CD4-positive, CD25-positive, alpha-beta regulatory T cell (primary cell): ENCODE results near the gene UNKL. TPM values are rescaled to one million over a fixed set of nuclear protein-coding genes. Genes with fewer than 3 reads are reported as not detected.
A peak's percentile ranks its signal among the peaks of the same experiment; 100 is the strongest.

Source experiments
- ATAC-seq, 2 donors: fragments of 150-1000 bp; cut with Tn5 transposase; one replicate each; pipeline ENCODE4 v1.10.0; 2021; ENCODE audit warnings: low read depth in 2 of 2, moderate number of reproducible peaks in 2 of 2, moderate library complexity in 1 of 2
- DNase-seq, 3 donors: peaks; one replicate each; pipeline versions ENCODE4 v3.0.0 to v3.0.0-alpha.2; 2012 to 2022; ENCODE audit warnings: mixed read lengths in 1 of 3
- H3K27ac ChIP-seq: one replicate; pipeline ENCODE4 v1.7.0; 2013; ENCODE audit warnings: mild to moderate bottlenecking, low read length; ENCODE audit not compliant: insufficient read depth, poor library complexity, severe bottlenecking
- H3K27me3 ChIP-seq: one replicate; pipeline ENCODE4 v1.7.0; 2013; ENCODE audit warnings: low read length; ENCODE audit not compliant: control insufficient read depth, insufficient read depth
- H3K36me3 ChIP-seq: one replicate; pipeline ENCODE4 v1.7.0; 2013; ENCODE audit warnings: mild to moderate bottlenecking, low read length, moderate library complexity; ENCODE audit not compliant: control insufficient read depth, insufficient read depth
- H3K4me1 ChIP-seq: 2 replicates; pipeline ENCODE4 v1.7.0; 2013; ENCODE audit warnings: mild to moderate bottlenecking, low read length; ENCODE audit not compliant: insufficient read depth, control insufficient read depth, poor library complexity, severe bottlenecking
- H3K4me3 ChIP-seq: one replicate; pipeline ENCODE4 v1.7.0; 2013; ENCODE audit warnings: low read depth, mild to moderate bottlenecking, low read length, moderate library complexity
- H3K9me3 ChIP-seq, 2 experiments: 1 replicate in 1 of 2; 2 replicates in 1 of 2; pipeline ENCODE4 v1.7.0; 2013; ENCODE audit warnings: low read length in 2 of 2, mild to moderate bottlenecking in 1 of 2, moderate library complexity in 1 of 2; ENCODE audit not compliant: control insufficient read depth in 2 of 2
- H3K27ac Mint-ChIP-seq, 3 donors: one replicate each; pipeline ENCODE4 v1.8.0; 2020 to 2022; ENCODE audit warnings: mild to moderate bottlenecking in 3 of 3, mixed read lengths in 3 of 3, moderate library complexity in 2 of 3
- H3K27me3 Mint-ChIP-seq: one replicate; pipeline ENCODE4 v1.8.0; 2022; ENCODE audit warnings: mild to moderate bottlenecking, mixed read lengths
- H3K36me3 Mint-ChIP-seq: one replicate; pipeline ENCODE4 v1.8.0; 2020; ENCODE audit warnings: mixed read lengths
- H3K4me1 Mint-ChIP-seq, 4 donors: one replicate each; pipeline ENCODE4 v1.8.0; 2020 to 2022; ENCODE audit warnings: mixed read lengths in 4 of 4, mild to moderate bottlenecking in 1 of 4
- H3K4me3 Mint-ChIP-seq, 4 donors: one replicate each; pipeline ENCODE4 v1.8.0; 2020 to 2022; ENCODE audit warnings: mild to moderate bottlenecking in 4 of 4, mixed read lengths in 4 of 4, moderate library complexity in 3 of 4
- H3K9me3 Mint-ChIP-seq, 7 donors: one replicate each; pipeline ENCODE4 v1.8.0; 2020 to 2022; ENCODE audit warnings: mixed read lengths in 7 of 7, mild to moderate bottlenecking in 3 of 7, moderate library complexity in 2 of 7
- polyA plus RNA-seq, 4 donors: library from polyadenylated mRNA; unstranded; fragments of 300-500 nt; fragmentation: Illumina TruSeq; gene quantifications; one replicate each; pipeline ENCODE4 v1.2.3, GENCODE V29; 2021
- total RNA-seq: library from RNA; stranded (reverse); gene quantifications from one replicate; pipeline ENCODE4 v1.2.3, GENCODE V29; 2022

Gene UNKL
- total and polyA plus RNA-seq, 5 donors from 2014 or later, result 6.3 to 94.3 (median 9.6) TPM

- Histone ChIP-seq H3K4me1 (peaks cover 18% of the 10 kb centered on the region), H3K9me3 (no peaks in the 10 kb centered on the region), H3K4me3 (no peak overlapping the region), H3K36me3 (peaks cover 22% of the 10 kb centered on the region), H3K27me3 (no peaks in the 10 kb centered on the region), H3K27ac (peak overlapping the region; percentile 47)
- peaks cover 3 to 24% (median 11%) of the 10 kb centered on the region in 4 donors for H3K4me1 Mint-ChIP-seq
- ATAC-seq (peak; percentile 70 to 73), DNase-seq (peak; percentile 55 to 62 (median 56))
- H3K27ac Mint-ChIP-seq, result no peak overlapping the region
- no peaks in the 10 kb centered on the region for H3K27me3 Mint-ChIP-seq
- H3K9me3 Mint-ChIP-seq, result no peaks in the 10 kb centered on the region
- peak overlapping the region; percentile 60 to 84 (median 82) for H3K4me3 Mint-ChIP-seq
- H3K36me3 Mint-ChIP-seq, result no peaks in the 10 kb centered on the region
Observed at GRCh38 chr16:1379304-1380076, 35.0 kb downstream of the UNKL start.

GRCh38 chr16:1378804-1379303 is 35.6 kb downstream of the UNKL start:
- Mint-ChIP-seq H3K9me3 (no peaks in the 10 kb centered on the region), H3K27ac (peak overlapping the region; percentile 48 to 75 (median 71)), H3K4me1 (peaks cover 3 to 24% (median 11%) of the 10 kb centered on the region in 4 donors), H3K27me3 (no peaks in the 10 kb centered on the region), H3K36me3 (no peaks in the 10 kb centered on the region), H3K4me3 (peak overlapping the region in 3 of 4 donors; percentile 27 to 73 (median 41))
- DNase-seq, result peak; percentile 36 to 55 (median 50)
- Histone ChIP-seq H3K9me3 (no peaks in the 10 kb centered on the region), H3K27ac (peak overlapping the region; percentile 47), H3K27me3 (no peaks in the 10 kb centered on the region), H3K36me3 (peaks cover 22% of the 10 kb centered on the region), H3K4me3 (no peak overlapping the region), H3K4me1 (peaks cover 18% of the 10 kb centered on the region)
- ATAC-seq, result peak; percentile 41 to 51

GRCh38 chr16:1378087-1378803 is 36.3 kb downstream of the UNKL start:
- Histone ChIP-seq H3K4me1 (peaks cover 18% of the 10 kb centered on the region), H3K4me3 (no peak overlapping the region), H3K27ac (peak overlapping the region; percentile 47), H3K9me3 (no peaks in the 10 kb centered on the region), H3K36me3 (peaks cover 19% of the 10 kb centered on the region), H3K27me3 (no peaks in the 10 kb centered on the region)
- peak overlapping the region in 3 of 4 donors; percentile 41 to 78 (median 73) for H3K4me3 Mint-ChIP-seq
- no peaks in the 10 kb centered on the region for H3K27me3 Mint-ChIP-seq
- H3K27ac Mint-ChIP-seq, result peak overlapping the region; percentile 62 to 75 (median 74)
- DNase-seq, result no peak
- H3K9me3 Mint-ChIP-seq, result no peaks in the 10 kb centered on the region
- H3K36me3 Mint-ChIP-seq, result no peaks in the 10 kb centered on the region
- ATAC-seq, result no peak
- H3K4me1 Mint-ChIP-seq, result peaks cover 3 to 24% (median 11%) of the 10 kb centered on the region in 4 donors

- Histone ChIP-seq H3K27ac (no peak overlapping the region), H3K27me3 (no peaks in the 10 kb centered on the region), H3K36me3 (peaks cover 18% of the 10 kb centered on the region), H3K4me1 (peaks cover 18% of the 10 kb centered on the region), H3K4me3 (no peak overlapping the region), H3K9me3 (no peaks in the 10 kb centered on the region)
- H3K9me3 Mint-ChIP-seq, result no peaks in the 10 kb centered on the region
- H3K27ac Mint-ChIP-seq, result no peak overlapping the region
- ATAC-seq (no peak), DNase-seq (no peak)
- peaks cover 3 to 24% (median 11%) of the 10 kb centered on the region in 4 donors for H3K4me1 Mint-ChIP-seq
- H3K36me3 Mint-ChIP-seq, result no peaks in the 10 kb centered on the region
- no peak overlapping the region for H3K4me3 Mint-ChIP-seq
- no peaks in the 10 kb centered on the region for H3K27me3 Mint-ChIP-seq
Observed at GRCh38 chr16:1377406-1378010, 37.0 kb downstream of the UNKL start.

GRCh38 chr16:1375741-1376410 is 38.6 kb downstream of the UNKL start:
- no peak for ATAC-seq

GRCh38 chr16:1375298-1375640 is 39.2 kb downstream of the UNKL start:
- H3K4me3 ChIP-seq, result no peak overlapping the region
- Mint-ChIP-seq H3K27me3 (no peaks in the 10 kb centered on the region), H3K4me3 (no peak overlapping the region), H3K36me3 (no peaks in the 10 kb centered on the region), H3K27ac (no peak overlapping the region), H3K4me1 (peaks cover 3 to 20% (median 10%) of the 10 kb centered on the region in 4 donors), H3K9me3 (no peaks in the 10 kb centered on the region)
- no peak for DNase-seq
- H3K36me3 ChIP-seq, result peaks cover 15% of the 10 kb centered on the region
- no peaks in the 10 kb centered on the region for H3K9me3 ChIP-seq
- ATAC-seq, result no peak
- no peaks in the 10 kb centered on the region for H3K27me3 ChIP-seq
- H3K27ac ChIP-seq, result no peak overlapping the region
- H3K4me1 ChIP-seq, result peaks cover 17% of the 10 kb centered on the region

More at GRCh38 chr16:1375741-1376410, 38.6 kb downstream of the UNKL start:
- no peaks in the 10 kb centered on the region for H3K27me3 ChIP-seq
- H3K4me3 ChIP-seq, result no peak overlapping the region
- Mint-ChIP-seq H3K27me3 (no peaks in the 10 kb centered on the region), H3K27ac (no peak overlapping the region), H3K9me3 (no peaks in the 10 kb centered on the region), H3K36me3 (no peaks in the 10 kb centered on the region), H3K4me3 (no peak overlapping the region), H3K4me1 (peaks cover 3 to 21% (median 11%) of the 10 kb centered on the region in 4 donors)
- no peak overlapping the region for H3K27ac ChIP-seq
- DNase-seq, result no peak
- no peaks in the 10 kb centered on the region for H3K9me3 ChIP-seq
- peaks cover 15% of the 10 kb centered on the region for H3K36me3 ChIP-seq
- H3K4me1 ChIP-seq, result peaks cover 18% of the 10 kb centered on the region
